Astrocyte of the cerebellum (primary cell): ENCODE measurements around the gene AQP3.

Experiments
- DNase-seq: peaks from one replicate; pipeline ENCODE4 v3.0.0-alpha.2; 2011; ENCODE audit warnings: low read depth
- H3K4me3 ChIP-seq: 2 replicates; pipeline ENCODE4 v1.5.1; 2011; ENCODE audit warnings: mild to moderate bottlenecking, low read depth, low read length, moderate library complexity
- CTCF ChIP-seq: IDR thresholded peaks from 2 replicates; pipeline ENCODE4 v1.5.1; 2012; ENCODE audit warnings: low read length, low read depth, moderate library complexity, mild to moderate bottlenecking; ENCODE audit errors: missing control alignments
- in situ Hi-C: cut with HindIII; loops from 2 replicates; pipeline ENCODE4 v1.10.0; 2017; ENCODE audit warnings: low sequenced_read_pairs

AQP3 gene

DNA sequence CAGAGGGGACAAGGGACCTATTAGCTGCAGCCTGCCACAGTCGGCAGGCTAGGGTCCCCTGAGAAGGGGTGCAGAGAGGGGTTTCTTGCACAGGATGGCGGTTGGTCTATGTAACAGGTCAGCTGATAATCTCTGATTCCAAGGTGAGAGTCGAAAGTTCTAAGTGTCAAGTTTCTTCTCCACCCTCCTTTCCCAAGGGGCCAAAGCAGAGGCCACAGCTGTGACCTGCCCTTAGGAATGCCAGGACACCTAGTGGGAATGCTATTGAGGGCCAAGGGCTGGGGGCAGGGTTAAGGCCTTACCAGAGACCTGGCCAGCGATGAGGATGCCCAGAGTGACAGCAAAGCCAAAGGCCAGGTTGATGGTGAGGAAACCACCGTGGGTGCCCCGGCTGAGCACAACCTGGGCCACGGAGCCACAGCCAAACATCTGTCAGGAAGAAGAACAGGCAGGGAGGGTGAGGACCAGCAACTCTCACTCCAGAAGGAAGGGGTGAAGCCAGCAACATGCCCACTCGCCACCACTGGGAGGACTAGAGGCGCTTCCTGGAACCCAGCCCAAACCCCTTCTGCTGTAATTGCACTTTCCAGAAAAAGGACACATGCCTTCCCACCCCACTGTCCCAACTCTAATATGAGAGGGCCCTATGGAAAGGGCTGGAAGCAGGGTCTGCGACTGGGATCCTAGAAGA, 3.8 kb downstream of the AQP3 start:
- no peak for DNase-seq
- in situ Hi-C loops = no loop called here
- H3K4me3 ChIP-seq = no peak overlapping the region
- no peak for TF ChIP-seq CTCF

DNA sequence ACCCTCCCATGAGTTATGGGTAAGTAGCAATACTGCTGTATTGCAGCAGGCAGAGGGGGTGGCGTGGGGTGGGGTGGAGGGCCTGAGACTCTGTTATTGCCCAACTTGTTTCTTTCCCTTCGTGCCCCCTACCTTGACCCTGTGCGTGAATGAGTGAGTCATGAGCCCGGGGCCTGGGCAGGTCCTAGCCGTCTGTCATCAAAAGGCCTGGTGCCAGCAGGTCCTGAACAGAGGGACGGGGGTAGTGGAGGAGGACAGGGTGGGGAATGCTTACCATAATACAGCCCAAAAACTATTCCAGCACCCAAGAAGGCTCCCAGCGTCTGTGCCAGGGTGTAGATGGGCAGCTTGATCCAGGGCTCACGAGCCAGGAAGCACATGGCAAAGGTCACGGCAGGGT, 4.3 kb downstream of the AQP3 start:
- H3K4me3 ChIP-seq = no peak overlapping the region
- in situ Hi-C loops = no loop called here
- DNase-seq = no peak
- TF ChIP-seq CTCF = no peak

- H3K4me3 ChIP-seq = no peak overlapping the region
- no peak for DNase-seq
- no peak for TF ChIP-seq CTCF
- in situ Hi-C loops = no loop called here
These were observed 5.3 kb downstream of the AQP3 start for GRCh38 chr9:33442125-33442524.

- no peak overlapping the region for H3K4me3 ChIP-seq
- DNase-seq = no peak
- TF ChIP-seq CTCF = no peak
- in situ Hi-C loops = no loop called here
These were observed 6.8 kb downstream of the AQP3 start for GRCh38 chr9:33440609-33441008.

DNA sequence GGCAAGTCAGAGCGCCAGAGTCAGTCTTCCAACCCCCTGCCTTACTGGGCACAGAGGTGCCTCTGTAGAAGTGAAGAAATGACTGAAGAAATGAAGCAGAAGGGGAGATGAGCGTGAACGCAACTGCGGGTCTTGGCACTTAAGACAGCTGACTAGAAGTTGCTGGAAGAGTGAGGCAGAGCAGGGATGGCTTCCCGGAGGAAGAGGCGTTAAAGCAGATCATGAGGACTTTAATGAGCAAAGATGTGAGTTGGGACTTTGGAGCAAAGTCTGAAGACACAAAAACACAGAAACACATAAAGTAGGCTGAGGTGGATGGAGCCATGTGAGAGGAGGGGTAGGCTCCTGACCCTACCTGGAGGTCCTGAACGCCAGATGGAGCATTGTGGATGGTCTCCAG, 7.2 kb downstream of the AQP3 start:
- in situ Hi-C loops = no loop called here

GRCh38 chr9:33439731-33440130, 7.7 kb downstream of the AQP3 start:
- in situ Hi-C loops = no loop called here
- no peak overlapping the region for H3K4me3 ChIP-seq
- TF ChIP-seq CTCF = no peak
- DNase-seq = no peak

More for the DNA sequence above, 7.2 kb downstream of the AQP3 start:
- TF ChIP-seq CTCF = no peak
- no peak overlapping the region for H3K4me3 ChIP-seq
- no peak for DNase-seq
